ENCODE measurements around the gene TPRG1L. TPM values are rescaled to one million over a fixed set of nuclear protein-coding genes. Genes with fewer than 3 reads are reported as not detected.

Gene TPRG1L
- total and polyA plus RNA-seq, 10 of the 15 experiments (the other 5 are each of a cell fraction or from before 2014, with no cell fraction given), result 1.5 to 16.5 (median 8.0) TPM

DNA sequence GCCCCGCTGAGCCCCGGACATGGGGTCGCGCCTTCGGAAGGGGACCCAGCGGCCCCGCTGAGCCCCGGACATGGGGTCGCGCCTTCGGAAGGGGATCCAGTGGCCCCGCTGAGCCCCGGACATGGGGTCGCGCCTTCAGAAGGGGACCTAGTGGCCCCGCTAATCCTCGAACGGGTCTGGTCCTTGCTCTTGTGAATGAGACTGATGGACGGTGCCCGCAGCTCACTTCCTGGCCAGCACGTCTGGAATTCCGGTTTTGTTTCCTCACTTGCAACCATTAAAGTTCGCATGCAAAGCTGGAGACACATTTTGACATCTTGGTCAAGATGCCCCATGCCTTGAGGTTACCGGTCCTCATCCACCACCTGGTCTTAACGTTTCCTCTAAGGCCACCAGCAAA is 19.5 kb downstream of the TPRG1L start:
- H3K36me3 ChIP-seq (ENCODE audit: control insufficient read depth in 2 of 2, insufficient read depth in 2 of 2, low read length in 1 of 2), result peaks cover 3 to 22% of the 10 kb centered on the region in 2 experiments
- in situ Hi-C loops (cut with MboI), result no loop called here

DNA sequence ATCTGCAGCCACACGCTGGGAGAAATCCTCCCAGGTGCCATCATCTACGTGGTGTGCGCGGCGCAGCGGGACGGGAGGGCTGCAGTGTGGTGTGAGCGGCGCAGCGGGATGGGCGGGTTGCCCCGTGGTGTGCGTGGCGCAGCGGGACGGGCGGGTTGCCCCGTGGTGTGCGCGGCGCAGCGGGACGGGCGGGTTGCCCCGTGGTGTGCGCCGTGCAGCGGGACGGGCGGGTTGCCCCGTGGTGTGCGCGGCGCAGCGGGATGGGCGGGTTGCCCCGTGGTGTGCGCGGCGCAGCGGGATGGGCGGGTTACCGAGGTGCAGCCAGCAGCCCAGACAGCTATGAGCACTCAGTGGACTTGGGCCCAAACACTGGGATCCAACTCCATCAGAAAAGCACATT is 20.4 kb downstream of the TPRG1L start:
- H3K9me3 ChIP-seq (replicated peaks; ENCODE audit: control insufficient read depth, insufficient read depth, low read length), result no peaks in the 10 kb centered on the region
- H3K4me3 ChIP-seq, result no peak overlapping the region
- no peak overlapping the region for H2AFZ ChIP-seq (ENCODE audit: control insufficient read depth, low read depth, low read length)
- intact Hi-C loops (cut with micrococcal nuclease; ENCODE audit: unreplicated experiment), result no loop called here
- H3K27ac ChIP-seq (ENCODE audit: control insufficient read depth, insufficient read depth), result no peak overlapping the region
- in situ Hi-C loops (cut with MboI), result no loop called here
- 0 out of 2 replicates have a peak, but pooled peaks cover 4% of the 10 kb centered on the region for H3K4me1 ChIP-seq (ENCODE audit: control insufficient read depth, insufficient read depth, low read length)
- peaks cover 1 to 20% of the 10 kb centered on the region in 2 experiments for H3K36me3 ChIP-seq (ENCODE audit: control insufficient read depth in 2 of 2, insufficient read depth in 2 of 2, low read length in 1 of 2)
- H3K9ac ChIP-seq (ENCODE audit: control insufficient read depth, insufficient read depth, low read length), result no peak overlapping the region
- no peaks in the 10 kb centered on the region for H4K20me1 ChIP-seq (ENCODE audit: control insufficient read depth, insufficient read depth)
- no TSS peak for BruUV-seq (replicated peaks)
- SMC1A ChIA-PET (ENCODE audit: uncharacterized antibody, unreplicated experiment), result no interaction called here
- no peaks in the 10 kb centered on the region for H3K27me3 ChIP-seq (replicated peaks in 1 of 2; ENCODE audit: control insufficient read depth in 2 of 2, insufficient read depth in 2 of 2, low read length in 1 of 2)
- ATAC-seq, result no peak
- FAIRE-seq, result no peak
- 97% methylated on average over 9 of the region's 43 CpGs for WGBS (ENCODE audit: insufficient coverage, insufficient replicate concordance, low lambda C conversion rate, missing lambda C conversion rate)
- no peak overlapping the region for H3K4me2 ChIP-seq (ENCODE audit: control insufficient read depth, insufficient read depth)
- CTCF ChIA-PET, result no interaction called here
- RAD21 ChIA-PET (ENCODE audit: unreplicated experiment), result no interaction called here
- peaks cover 17% of the 10 kb centered on the region for H3K79me2 ChIP-seq (ENCODE audit: control insufficient read depth, insufficient read depth, low read length)
- DNase-seq (ENCODE audit: low read depth, low spot score), result no peak
- POLR2A ChIA-PET, result no interaction called here
- no peak for TF ChIP-seq SKIL (IDR thresholded peaks at IDR 0.05; ENCODE audit: low read depth, poor library complexity, severe bottlenecking)
- no peak for TF ChIP-seq MTA2 (IDR thresholded peaks at IDR 0.05; ENCODE audit: low read depth)
- no peak for TF ChIP-seq POLR2AphosphoS2 (IDR thresholded peaks at IDR 0.05; ENCODE audit: low read depth, low read length)
- TF ChIP-seq CHD1 (IDR thresholded peaks at IDR 0.05; ENCODE audit: low read depth, low read length), result no peak
- no peak for TF ChIP-seq IKZF2 (IDR thresholded peaks at IDR 0.05)
- TF ChIP-seq JUNB (IDR thresholded peaks at IDR 0.05), result no peak
- TF ChIP-seq, protein P1, sequence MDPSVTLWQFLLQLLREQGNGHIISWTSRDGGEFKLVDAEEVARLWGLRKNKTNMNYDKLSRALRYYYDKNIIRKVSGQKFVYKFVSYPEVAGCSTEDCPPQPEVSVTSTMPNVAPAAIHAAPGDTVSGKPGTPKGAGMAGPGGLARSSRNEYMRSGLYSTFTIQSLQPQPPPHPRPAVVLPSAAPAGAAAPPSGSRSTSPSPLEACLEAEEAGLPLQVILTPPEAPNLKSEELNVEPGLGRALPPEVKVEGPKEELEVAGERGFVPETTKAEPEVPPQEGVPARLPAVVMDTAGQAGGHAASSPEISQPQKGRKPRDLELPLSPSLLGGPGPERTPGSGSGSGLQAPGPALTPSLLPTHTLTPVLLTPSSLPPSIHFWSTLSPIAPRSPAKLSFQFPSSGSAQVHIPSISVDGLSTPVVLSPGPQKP (IDR thresholded peaks at IDR 0.05; ENCODE audit: low read depth, low read length), result no peak
- TF ChIP-seq IKZF1 (conservative IDR thresholded peaks at IDR 0.05), result no peak

More for the DNA sequence above, 19.5 kb downstream of the TPRG1L start:
- Histone ChIP-seq H3K4me1 (ENCODE audit: control insufficient read depth, insufficient read depth, low read length) (0 out of 2 replicates have a peak, but pooled peaks cover 4% of the 10 kb centered on the region), H3K9me3 (replicated peaks; ENCODE audit: control insufficient read depth, insufficient read depth, low read length) (no peaks in the 10 kb centered on the region), H3K4me3 (no peak overlapping the region), H3K79me2 (ENCODE audit: control insufficient read depth, insufficient read depth, low read length) (peaks cover 11% of the 10 kb centered on the region), H4K20me1 (ENCODE audit: control insufficient read depth, insufficient read depth) (no peaks in the 10 kb centered on the region), H3K9ac (ENCODE audit: control insufficient read depth, insufficient read depth, low read length) (no peak overlapping the region), H3K27me3 (replicated peaks in 1 of 2; ENCODE audit: control insufficient read depth in 2 of 2, insufficient read depth in 2 of 2, low read length in 1 of 2) (no peaks in the 10 kb centered on the region), H3K27ac (ENCODE audit: control insufficient read depth, insufficient read depth) (no peak overlapping the region), H3K4me2 (ENCODE audit: control insufficient read depth, insufficient read depth) (no peak overlapping the region), H2AFZ (ENCODE audit: control insufficient read depth, low read depth, low read length) (no peak overlapping the region)
- intact Hi-C loops (cut with micrococcal nuclease; ENCODE audit: unreplicated experiment), result no loop called here
- DNase-seq (ENCODE audit: low read depth, low spot score) (no peak), FAIRE-seq (no peak), ATAC-seq (no peak)
- RAD21 ChIA-PET (ENCODE audit: unreplicated experiment), result interaction anchor here (1.0 kb wide), 1 partner anchor 22 kb away, joined by 3 read pairs; no protein-coding TSS in a partner anchor
- WGBS (ENCODE audit: insufficient coverage, insufficient replicate concordance, low lambda C conversion rate, missing lambda C conversion rate), result 93% methylated on average over 15 of the region's 25 CpGs
- CTCF ChIA-PET, result no interaction called here
- SMC1A ChIA-PET (ENCODE audit: uncharacterized antibody, unreplicated experiment), result no interaction called here
- no peak for TF ChIP-seq TCF7 (IDR thresholded peaks at IDR 0.05; ENCODE audit: borderline replicate concordance)
- TF ChIP-seq ATF3 (IDR thresholded peaks at IDR 0.05; ENCODE audit: borderline replicate concordance, extremely low read depth, low read depth, low read length), result no peak
- no peak for TF ChIP-seq SREBF1 (IDR thresholded peaks at IDR 0.05; ENCODE audit: low read length)
- no peak for TF ChIP-seq RELA (IDR thresholded peaks at IDR 0.05; ENCODE audit: borderline replicate concordance, partially characterized antibody)
- no peak for TF ChIP-seq DPF2 (IDR thresholded peaks at IDR 0.05)
- TF ChIP-seq KAT2A (conservative IDR thresholded peaks at IDR 0.05; ENCODE audit: control insufficient read depth, low read depth, low read length), result no peak
- no peak for TF ChIP-seq NR2C2 (IDR thresholded peaks at IDR 0.05; ENCODE audit: borderline replicate concordance, control insufficient read depth, insufficient read length, low read depth)
- TF ChIP-seq SPI1 (IDR thresholded peaks at IDR 0.05; ENCODE audit: borderline replicate concordance, insufficient read depth, low read depth, low read length), result no peak
- TF ChIP-seq EP300 (IDR thresholded peaks at IDR 0.05; ENCODE audit: borderline replicate concordance in 1 of 2, control insufficient read depth in 1 of 2, low read depth in 2 of 2, low read length in 2 of 2), result no peak
- TF ChIP-seq CHD2 (IDR thresholded peaks at IDR 0.05; ENCODE audit: borderline replicate concordance, low read depth, low read length), result no peak
- TF ChIP-seq CEBPB (IDR thresholded peaks at IDR 0.05; ENCODE audit: borderline replicate concordance in 1 of 2, low read depth in 2 of 2, low read length in 2 of 2), result no peak
- POLR2A ChIA-PET, result no interaction called here
- no TSS peak for BruUV-seq (replicated peaks)

Data from GM12878 (cell line).